ENCODE measurements around the gene ADAMTS16. TPM values are rescaled to one million over a fixed set of nuclear protein-coding genes. Genes with fewer than 3 reads are reported as not detected.

Gene ADAMTS16
- polyA plus RNA-seq, 3 donors, result not detected

DNA sequence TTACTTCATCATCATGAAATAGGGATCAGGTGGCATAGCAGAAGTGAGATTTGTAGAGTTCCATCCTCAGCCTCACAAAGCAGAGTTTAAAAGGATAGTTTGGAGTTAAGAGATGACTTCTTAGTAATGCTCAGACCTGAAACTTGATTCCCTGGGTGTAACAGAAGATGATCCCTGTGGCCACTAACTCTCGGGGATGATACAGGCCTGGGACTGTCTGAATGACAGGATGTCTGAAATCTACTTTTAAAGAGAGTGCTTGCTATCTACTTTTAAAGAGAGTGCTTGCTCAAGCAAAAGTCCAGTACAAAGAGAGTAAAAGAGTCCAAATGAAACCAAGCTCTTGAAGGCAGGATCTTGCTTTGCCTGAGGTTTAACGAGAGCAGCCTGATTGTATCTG lies 14.6 kb downstream of the ADAMTS16 start:
- H3K27ac ChIP-seq (ENCODE audit: low read depth in 1 of 2, low read length in 2 of 2), result no peak overlapping the region
- H3K9ac ChIP-seq (ENCODE audit: insufficient read depth, low read length, poor library complexity, severe bottlenecking), result no peak overlapping the region
- H3K9me3 Mint-ChIP-seq, result peaks cover 3 to 14% (median 12%) of the 10 kb centered on the region in 7 donors
- peaks cover 0 to 11% of the 10 kb centered on the region in 2 donors for H3K9me3 ChIP-seq (replicated peaks in 1 of 2; ENCODE audit: control insufficient read depth in 1 of 2, insufficient read depth in 1 of 2, low read length in 2 of 2)
- H3K4me2 ChIP-seq (replicated peaks; ENCODE audit: extremely low read depth, low read length, poor library complexity, severe bottlenecking), result no peak overlapping the region
- H3K36me3 Mint-ChIP-seq, result no peaks in the 10 kb centered on the region
- no peaks in the 10 kb centered on the region for H3K79me2 ChIP-seq (ENCODE audit: insufficient read depth, low read length)
- no peaks in the 10 kb centered on the region for H3K36me3 ChIP-seq (replicated peaks in 1 of 2; ENCODE audit: control insufficient read depth in 1 of 2, insufficient read depth in 2 of 2, low read length in 2 of 2)
- DNase-seq, result no peak
- H3K4me1 Mint-ChIP-seq, result no peaks in the 10 kb centered on the region
- no peak overlapping the region for H3K4me3 ChIP-seq (replicated peaks in 1 of 3; ENCODE audit: low read depth in 2 of 3, low read length in 3 of 3)
- 67% methylated on average over 1 of the region's 2 CpGs for WGBS (ENCODE audit: insufficient coverage)
- no peaks in the 10 kb centered on the region for H3K27me3 ChIP-seq (ENCODE audit: control insufficient read depth in 2 of 2, insufficient read depth in 2 of 2, low read length in 2 of 2)
- no peak for TF ChIP-seq CTCF (IDR thresholded peaks at IDR 0.05)
- intact Hi-C loops (cut with micrococcal nuclease), result no loop called here
- no peak overlapping the region for H3K4me3 Mint-ChIP-seq
- no peaks in the 10 kb centered on the region for H3K4me1 ChIP-seq (ENCODE audit: control insufficient read depth in 1 of 2, insufficient read depth in 2 of 2, low read length in 2 of 2)
- H4K20me1 ChIP-seq (ENCODE audit: insufficient read depth, low read length), result no peaks in the 10 kb centered on the region
- peaks cover 0 to 2% (median 0%) of the 10 kb centered on the region in 3 donors for H3K27me3 Mint-ChIP-seq (ENCODE audit: low read depth in 3 of 3)
- no peak overlapping the region for H3K27ac Mint-ChIP-seq
- no peak overlapping the region for H2AFZ ChIP-seq (ENCODE audit: insufficient read depth, low read depth, low read length, poor library complexity, severe bottlenecking)

DNA sequence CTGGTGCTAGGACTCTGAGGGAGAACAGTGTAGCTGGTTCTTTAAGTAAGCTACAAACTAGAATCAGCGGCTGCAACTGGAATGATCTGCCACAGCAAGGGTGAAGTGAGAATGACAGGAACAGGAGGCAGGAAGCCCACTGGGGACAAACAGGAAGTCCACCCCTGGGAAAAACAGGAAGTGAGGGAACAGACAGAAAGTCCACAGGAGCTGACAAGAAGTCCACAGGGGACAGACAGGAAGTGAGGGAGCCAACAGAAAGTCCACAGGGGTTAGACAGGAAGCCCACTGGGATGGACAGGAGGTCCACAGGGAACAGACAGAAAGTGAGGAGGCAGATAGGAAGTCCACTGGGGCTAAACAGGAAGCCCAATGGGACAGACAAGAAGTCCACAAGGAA lies 15.5 kb downstream of the ADAMTS16 start:
- H3K9me3 Mint-ChIP-seq, result peaks cover 3 to 14% (median 12%) of the 10 kb centered on the region in 7 donors
- TF ChIP-seq CTCF (IDR thresholded peaks at IDR 0.05), result no peak
- no peak overlapping the region for H3K4me3 ChIP-seq (replicated peaks in 1 of 3; ENCODE audit: low read depth in 2 of 3, low read length in 3 of 3)
- no peak overlapping the region for H3K4me2 ChIP-seq (replicated peaks; ENCODE audit: extremely low read depth, low read length, poor library complexity, severe bottlenecking)
- H3K36me3 Mint-ChIP-seq, result no peaks in the 10 kb centered on the region
- peaks cover 0 to 6% of the 10 kb centered on the region in 2 donors for H3K9me3 ChIP-seq (replicated peaks in 1 of 2; ENCODE audit: control insufficient read depth in 1 of 2, insufficient read depth in 1 of 2, low read length in 2 of 2)
- H3K4me1 Mint-ChIP-seq, result no peaks in the 10 kb centered on the region
- 20% methylated on average over 1 of the region's 1 CpG for WGBS (ENCODE audit: insufficient coverage)
- DNase-seq, result no peak
- no peaks in the 10 kb centered on the region for H4K20me1 ChIP-seq (ENCODE audit: insufficient read depth, low read length)
- peak overlapping the region in 2 of 7 donors; percentile 15 to 27 for H3K27ac Mint-ChIP-seq
- no peak overlapping the region for H3K9ac ChIP-seq (ENCODE audit: insufficient read depth, low read length, poor library complexity, severe bottlenecking)
- no peak overlapping the region for H3K27ac ChIP-seq (ENCODE audit: low read depth in 1 of 2, low read length in 2 of 2)
- no peaks in the 10 kb centered on the region for H3K36me3 ChIP-seq (replicated peaks in 1 of 2; ENCODE audit: control insufficient read depth in 1 of 2, insufficient read depth in 2 of 2, low read length in 2 of 2)
- H2AFZ ChIP-seq (ENCODE audit: insufficient read depth, low read depth, low read length, poor library complexity, severe bottlenecking), result no peak overlapping the region
- H3K27me3 ChIP-seq (ENCODE audit: control insufficient read depth in 2 of 2, insufficient read depth in 2 of 2, low read length in 2 of 2), result no peaks in the 10 kb centered on the region
- H3K79me2 ChIP-seq (ENCODE audit: insufficient read depth, low read length), result no peaks in the 10 kb centered on the region
- intact Hi-C loops (cut with micrococcal nuclease), result no loop called here
- H3K4me1 ChIP-seq (ENCODE audit: control insufficient read depth in 1 of 2, insufficient read depth in 2 of 2, low read length in 2 of 2), result no peaks in the 10 kb centered on the region
- H3K4me3 Mint-ChIP-seq, result no peak overlapping the region
- H3K27me3 Mint-ChIP-seq (ENCODE audit: low read depth in 3 of 3), result peaks cover 0 to 2% (median 0%) of the 10 kb centered on the region in 3 donors
